SK-N-SH (cell line): Measurements from ENCODE around the gene RAB40C. TPM values are rescaled to one million over a fixed set of nuclear protein-coding genes. Genes with fewer than 3 reads are reported as not detected.

Experiments
- CTCF ChIA-PET: fragments of 300-600, 350-600 bp; formaldehyde crosslinking; extraction: SDS; loops from one replicate; lab custom pipeline; 2021; lab: Yijun Ruan, JAX
- POLR2A ChIA-PET: fragments of 350-600 bp; sonication (Branson Sonifier 250); formaldehyde crosslinking; extraction: SDS; loops from one replicate; lab custom pipeline; 2020; ENCODE audit warnings: antibody characterized with exemption, inconsistent platforms; lab: Yijun Ruan, JAX
- DNase-seq: peaks from one replicate; pipeline ENCODE4 v3.0.0; 2012
- H2AFZ ChIP-seq: fragments of 200-600 bp; sonication (generic); 2 replicates; pipeline ENCODE4 v1.8.1; 2016; ENCODE audit warnings: antibody characterized with exemption, mild to moderate bottlenecking, low read depth
- H3F3A ChIP-seq: fragments of 200-600 bp; sonication (generic); replicated peaks from 2 replicates; pipeline ENCODE3; 2016; ENCODE audit warnings: antibody characterized with exemption, mild to moderate bottlenecking; ENCODE audit not compliant: insufficient read depth
- H3K27ac ChIP-seq, 2 experiments: fragments of 200-500 bp in 1 of 2; fragments of 200-600 bp in 1 of 2; sonication (Bioruptor generic) in 1 of 2; sonication (generic), shearing (Covaris generic) in 1 of 2; 2 replicates each; pipeline versions ENCODE4 v1.5.1 to v1.6.1; 2014 to 2016; ENCODE audit warnings: low read depth in 2 of 2, inconsistent platforms in 1 of 2, low read length in 1 of 2, mild to moderate bottlenecking in 1 of 2, mixed read lengths in 1 of 2
- H3K27me3 ChIP-seq: fragments of 200-600 bp; sonication (generic), shearing (Covaris generic); 2 replicates; pipeline ENCODE4 v1.6.1; 2016; ENCODE audit warnings: mixed run types; ENCODE audit not compliant: insufficient read depth
- H3K36me3 ChIP-seq, 2 experiments: fragments of 200-500 bp in 1 of 2; fragments of 200-600 bp in 1 of 2; sonication (Bioruptor generic) in 1 of 2; sonication (generic) in 1 of 2; replicated peaks in 1 of 2; 2 replicates each; pipeline versions ENCODE3 to v1.5.1; 2014 to 2016; ENCODE audit warnings: low read length in 1 of 2, mild to moderate bottlenecking in 1 of 2; ENCODE audit not compliant: insufficient read depth in 2 of 2, control insufficient read depth in 1 of 2
- H3K4me1 ChIP-seq, 2 experiments: fragments of 200-500 bp in 1 of 2; fragments of 200-600 bp in 1 of 2; sonication (Bioruptor generic) in 1 of 2; sonication (generic), shearing (Covaris generic) in 1 of 2; 2 replicates each; pipeline versions ENCODE4 v1.5.1 to v1.6.1; 2014 to 2016; ENCODE audit warnings: low read depth in 1 of 2, low read length in 1 of 2, mixed run types in 1 of 2; ENCODE audit not compliant: insufficient read depth in 2 of 2, control insufficient read depth in 1 of 2
- H3K4me2 ChIP-seq: fragments of 200-600 bp; sonication (generic), shearing (Covaris generic); 2 replicates; pipeline ENCODE4 v1.6.1; 2017; ENCODE audit warnings: mixed run types
- H3K4me3 ChIP-seq, 2 experiments: fragments of 200-500 bp in 1 of 2; fragments of 200-600 bp in 1 of 2; sonication (Bioruptor generic) in 1 of 2; sonication (generic), shearing (Covaris generic) in 1 of 2; 2 replicates each; pipeline versions ENCODE4 v1.5.1 to v1.8.1; 2014 to 2016; ENCODE audit warnings: low read depth in 2 of 2, inconsistent platforms in 1 of 2, low read length in 1 of 2, mild to moderate bottlenecking in 1 of 2, mixed read lengths in 1 of 2, moderate library complexity in 1 of 2
- H3K79me2 ChIP-seq: fragments of 200-600 bp; sonication (generic); 2 replicates; pipeline ENCODE4 v1.8.1; 2017; ENCODE audit warnings: mild to moderate bottlenecking; ENCODE audit not compliant: insufficient read depth
- H3K9ac ChIP-seq: fragments of 200-600 bp; sonication (generic); 2 replicates; pipeline ENCODE4 v1.6.1; 2017; ENCODE audit warnings: mixed run types
- H3K9me2 ChIP-seq: fragments of 200-600 bp; sonication (generic); 2 replicates; pipeline ENCODE4 v1.6.1; 2017; ENCODE audit warnings: mixed run types
- H3K9me3 ChIP-seq: fragments of 200-600 bp; sonication (generic); 2 replicates; pipeline ENCODE4 v1.6.1; 2017; ENCODE audit warnings: mixed run types, mild to moderate bottlenecking, moderate library complexity
- H4K20me1 ChIP-seq: fragments of 200-600 bp; sonication (generic); 2 replicates; pipeline ENCODE4 v1.6.1; 2017; ENCODE audit warnings: mild to moderate bottlenecking, mixed run types; ENCODE audit not compliant: insufficient read depth
- CHD2 ChIP-seq: fragments of 150-350 bp; IDR thresholded peaks from 2 replicates; pipeline ENCODE4 v1.6.1; 2018; ENCODE audit warnings: low read length; ENCODE audit not compliant: partially characterized antibody
- CTCF ChIP-seq: fragments of 200-600 bp; sonication (generic); IDR thresholded peaks from 2 replicates; pipeline ENCODE4 v1.6.1; 2017; ENCODE audit warnings: antibody characterized with exemption, mild to moderate bottlenecking, moderate library complexity
- ELF1 ChIP-seq: IDR thresholded peaks from 2 replicates; pipeline ENCODE4 v1.4.0; 2012
- EP300 ChIP-seq, 2 experiments: IDR thresholded peaks; 2 replicates each; pipeline versions ENCODE4 v1.4.0 to v1.6.1; 2012; ENCODE audit warnings: borderline replicate concordance in 1 of 2, low read depth in 1 of 2, low read length in 1 of 2
- EZH2phosphoT487 ChIP-seq: fragments of 200-600 bp; sonication (generic); IDR thresholded peaks from 2 replicates; pipeline ENCODE4 v1.6.1; 2017; ENCODE audit warnings: low read depth, mixed run types, mild to moderate bottlenecking, antibody characterized with exemption, moderate library complexity, borderline replicate concordance
- FOSL2 ChIP-seq: IDR thresholded peaks from 2 replicates; pipeline ENCODE4 v1.4.0; 2012; ENCODE audit warnings: low read depth, mild to moderate bottlenecking, moderate library complexity, borderline replicate concordance
- FOXJ3 ChIP-seq: sonication (generic); formaldehyde crosslinking; IDR thresholded peaks from 2 replicates; pipeline ENCODE4 v1.5.1; 2020; ENCODE audit warnings: mild to moderate bottlenecking, missing genetic modification reagents
- GABPA ChIP-seq: IDR thresholded peaks from 2 replicates; pipeline ENCODE4 v1.4.0; 2012; ENCODE audit warnings: low read depth, mild to moderate bottlenecking
- MAX ChIP-seq: IDR thresholded peaks from 2 replicates; pipeline ENCODE4 v1.4.0; 2012; ENCODE audit warnings: low read depth
- MXI1 ChIP-seq: IDR thresholded peaks from 2 replicates; pipeline ENCODE4 v1.6.1; 2012; ENCODE audit warnings: mild to moderate bottlenecking, low read depth, low read length, improper control_type of control experiment
- POLR2AphosphoS5 ChIP-seq: IDR thresholded peaks from 2 replicates; pipeline ENCODE4 v1.6.1; 2012; ENCODE audit warnings: low read depth, low read length
- SIN3A ChIP-seq: IDR thresholded peaks from 2 replicates; pipeline ENCODE4 v1.6.1; 2012; ENCODE audit warnings: low read depth, mild to moderate bottlenecking, low read length, moderate library complexity, borderline replicate concordance
- SMC3 ChIP-seq: IDR thresholded peaks from 2 replicates; pipeline ENCODE4 v1.6.1; 2012; ENCODE audit warnings: low read depth, low read length, improper control_type of control experiment
- TAF1 ChIP-seq: IDR thresholded peaks from 2 replicates; pipeline ENCODE4 v1.6.1; 2012; ENCODE audit warnings: low read depth, mild to moderate bottlenecking, low read length, moderate library complexity, borderline replicate concordance
- ZBTB33 ChIP-seq: IDR thresholded peaks from 2 replicates; pipeline ENCODE4 v1.4.0; 2012; ENCODE audit warnings: low read depth, borderline replicate concordance
- WGBS: methylation state at CpG from one replicate; pipeline ENCODE4 v1.1.6; 2017; ENCODE audit warnings: low lambda C conversion rate; 5-methylcytosine and 5-hydroxymethylcytosine counted together
- polyA plus RNA-seq, 3 experiments: library from polyadenylated mRNA; depleted of rRNA; stranded (reverse); fragments of >200 nt; gene quantifications; 2 replicates each; pipeline ENCODE4 v1.2.3, GENCODE V29; 2012

The RAB40C gene
- polyA plus RNA-seq, 1 of the 3 experiments (the other 2 are of a cell fraction): 13.0 TPM

GRCh38 chr16:588889-589657 is 793 bp upstream of the RAB40C start:
- WGBS: 6% methylated on average over 6 of the region's 107 CpGs
- Histone ChIP-seq H4K20me1 (peaks cover 36% of the 10 kb centered on the region), H3F3A (peaks cover 20% of the 10 kb centered on the region), H3K9me2 (no peaks in the 10 kb centered on the region), H3K4me1 (peaks cover 21 to 38% of the 10 kb centered on the region in 2 experiments; a peak in 2 of 4 replicates), H3K36me3 (peaks cover 0 to 3% of the 10 kb centered on the region in 2 experiments), H3K4me3 (peak overlapping the region; percentile 89 to 90), H3K9ac (peak overlapping the region; percentile 90), H3K4me2 (peak overlapping the region; percentile 96), H3K27ac (peak overlapping the region; percentile 90 to 97), H3K27me3 (no peaks in the 10 kb centered on the region), H2AFZ (peak overlapping the region; percentile 78; the same call in 1 of the 2 replicates), H3K79me2 (peaks cover 61% of the 10 kb centered on the region), H3K9me3 (no peaks in the 10 kb centered on the region)
- CTCF ChIA-PET: interaction anchor here (1.0 to 1.3 kb wide), 4 partner anchors 10 to 92 kb away, joined by 3 to 4 read pairs (median 3); no protein-coding TSS in a partner anchor
- POLR2A ChIA-PET: interaction anchor here (0.8 to 1.2 kb wide), 5 partner anchors 9 to 101 kb away, joined by 3 to 4 read pairs (median 3); partner anchors contain the start of gene WDR24
- TF ChIP-seq TAF1: peak; percentile 76
- TF ChIP-seq EP300 (IDR thresholded peaks at IDR 0.05; ENCODE audit: borderline replicate concordance in 1 of 2, low read depth in 1 of 2, low read length in 1 of 2): no peak; a peak in 1 of 4 replicates
- TF ChIP-seq CTCF: no peak
- peak; percentile 56 for TF ChIP-seq ELF1
- TF ChIP-seq FOXJ3 (CRISPR knock-in tag): no peak
- TF ChIP-seq GABPA: peak; percentile 96
- peak; percentile 58; the same call in 1 of the 2 replicates for TF ChIP-seq MAX
- TF ChIP-seq SMC3: no peak
- peak; percentile 74; the same call in 1 of the 2 replicates for TF ChIP-seq POLR2AphosphoS5
- no peak for TF ChIP-seq ZBTB33
- TF ChIP-seq SIN3A: no peak
- TF ChIP-seq FOSL2: no peak
- TF ChIP-seq MXI1: peak; percentile 29
- TF ChIP-seq CHD2: no peak
- no peak for TF ChIP-seq EZH2phosphoT487
- peak; percentile 93 for DNase-seq
